GM12878 (cell line): ENCODE data around the gene TMEM266. TPM values are rescaled to one million over a fixed set of nuclear protein-coding genes. Genes with fewer than 3 reads are reported as not detected.

Source experiments
- ATAC-seq: fragments of 200-7000 bp; cut with Tn5 transposase; 3 replicates; pipeline ENCODE4 v1.9.1; 2020; ENCODE audit warnings: mild to moderate bottlenecking, moderate library complexity
- BruUV-seq: library from RNA; stranded (reverse); fragments of 400-500 nt; replicated peaks from 2 replicates; lab custom pipeline; 2021; lab: Mats Ljungman, UMichigan
- CTCF ChIA-PET: fragments of 300-600 bp; sonication (Branson Sonifier 250); formaldehyde crosslinking; extraction: SDS; loops from one replicate; lab custom pipeline; 2021; ENCODE audit warnings: inconsistent platforms; lab: Yijun Ruan, JAX
- POLR2A ChIA-PET: fragments of 350-600 bp; formaldehyde crosslinking; extraction: SDS; loops from one replicate; lab custom pipeline; 2021; ENCODE audit warnings: inconsistent platforms; lab: Charles Lee
- RAD21 ChIA-PET: fragments of 300-600 bp; sonication (Branson Sonifier 250); formaldehyde crosslinking; loops from one replicate; lab custom pipeline; 2023; ENCODE audit warnings: antibody characterized with exemption; ENCODE audit not compliant: unreplicated experiment; lab: Charles Lee
- SMC1A ChIA-PET: fragments of 300-600 bp; sonication (Branson Sonifier 250); formaldehyde crosslinking; loops from one replicate; lab custom pipeline; 2023; ENCODE audit not compliant: unreplicated experiment, uncharacterized antibody; lab: Charles Lee
- DNase-seq: peaks from one replicate; pipeline ENCODE4 v3.0.0-alpha.2; 2011; ENCODE audit warnings: low read depth, low spot score
- FAIRE-seq: peaks from 3 replicates; lab custom pipeline; 2011; peaks lifted over from hg19 to GRCh38; lab: Jason Lieb, UNC
- H2AFZ ChIP-seq: 2 replicates; pipeline ENCODE4 v1.6.0; 2011; ENCODE audit warnings: low read depth, low read length, control low read depth; ENCODE audit not compliant: control insufficient read depth
- H3K27ac ChIP-seq: 2 replicates; pipeline ENCODE4 v1.5.1; 2011; ENCODE audit warnings: control low read depth; ENCODE audit not compliant: control insufficient read depth, insufficient read depth
- H3K27me3 ChIP-seq, 2 experiments: replicated peaks in 1 of 2; 2 replicates each; pipeline versions ENCODE4 v1.6.0 to v1.6.1; 2011; ENCODE audit warnings: low read length in 1 of 2; ENCODE audit not compliant: control insufficient read depth in 2 of 2, insufficient read depth in 2 of 2
- H3K36me3 ChIP-seq, 2 experiments: 2 replicates each; pipeline ENCODE4 v1.5.1; 2011; ENCODE audit warnings: low read length in 1 of 2; ENCODE audit not compliant: control insufficient read depth in 2 of 2, insufficient read depth in 2 of 2
- H3K4me1 ChIP-seq: 2 replicates; pipeline ENCODE4 v1.6.1; 2011; ENCODE audit warnings: mild to moderate bottlenecking, low read length, moderate library complexity, mixed read lengths; ENCODE audit not compliant: control insufficient read depth, insufficient read depth
- H3K4me2 ChIP-seq: 2 replicates; pipeline ENCODE4 v1.6.0; 2011; ENCODE audit warnings: control low read depth; ENCODE audit not compliant: control insufficient read depth, insufficient read depth
- H3K4me3 ChIP-seq: fragments of 200-600 bp; sonication (generic); 2 replicates; pipeline ENCODE4 v1.5.1; 2016
- H3K79me2 ChIP-seq: 2 replicates; pipeline ENCODE4 v1.6.0; 2011; ENCODE audit warnings: low read length; ENCODE audit not compliant: control insufficient read depth, insufficient read depth
- H3K9ac ChIP-seq: 2 replicates; pipeline ENCODE4 v1.8.0; 2011; ENCODE audit warnings: low read length, control low read depth, mixed read lengths; ENCODE audit not compliant: control insufficient read depth, insufficient read depth
- H3K9me3 ChIP-seq: replicated peaks from 3 replicates; pipeline ENCODE4 v1.5.1; 2011; ENCODE audit warnings: mild to moderate bottlenecking, low read length; ENCODE audit not compliant: control insufficient read depth, insufficient read depth
- H4K20me1 ChIP-seq: 2 replicates; pipeline ENCODE4 v1.6.0; 2011; ENCODE audit not compliant: control insufficient read depth, insufficient read depth
- BRCA1 ChIP-seq: IDR thresholded peaks from 2 replicates; pipeline ENCODE4 v1.6.1; 2011; ENCODE audit warnings: low read depth, low read length, improper control_type of control experiment
- RAD21 ChIP-seq: IDR thresholded peaks from 2 replicates; pipeline ENCODE4 v1.6.1; 2011; ENCODE audit warnings: mild to moderate bottlenecking, low read depth, low read length, moderate library complexity; ENCODE audit not compliant: insufficient read depth
- SKIL ChIP-seq: fragments of 450-650 bp; IDR thresholded peaks from 2 replicates; pipeline ENCODE4 v1.6.1; 2017; ENCODE audit warnings: mild to moderate bottlenecking, low read depth, inconsistent platforms; ENCODE audit not compliant: poor library complexity, severe bottlenecking
- WGBS: methylation state at CpG from one replicate; pipeline ENCODE4 v1.1.6; 2016; ENCODE audit warnings: low lambda C conversion rate; ENCODE audit not compliant: insufficient replicate concordance, insufficient coverage; ENCODE audit errors: missing lambda C conversion rate; 5-methylcytosine and 5-hydroxymethylcytosine counted together
- in situ Hi-C: fragments of 300-500 bp; cut with MboI; formaldehyde crosslinking; loops from 9 replicates; pipeline ENCODE4 v1.14.3; 2018; ENCODE audit warnings: mixed read lengths
- intact Hi-C: fragments of 100-400 bp; cut with micrococcal nuclease; formaldehyde crosslinking; loops from one replicate; pipeline ENCODE4 v1.14.2; 2022; ENCODE audit not compliant: unreplicated experiment
- polyA plus RNA-seq, 11 experiments: library from polyadenylated mRNA; depleted of rRNA in 4 of 11; unstranded in 6 of 11; stranded (reverse) in 5 of 11; fragments of >200 nt; fragmentation: Nextera tagmentation in 4 of 11; fragmentation: Illumina TruSeq in 1 of 11; extraction: Ambion mirVana in 4 of 11; extraction: Trizol in 1 of 11; gene quantifications; 1 replicate in 1 of 11; 2 replicates in 10 of 11; pipeline versions ENCODE4 v1.2.1 to v1.2.3, GENCODE V29; 2011 to 2016; ENCODE audit warnings: inconsistent platforms in 2 of 11, missing spikeins in 2 of 11, low read depth in 1 of 11
- total RNA-seq, 4 experiments: library from RNA; depleted of rRNA in 3 of 4; stranded (reverse); fragments of >200 nt in 3 of 4; fragmentation: Illumina TruSeq in 1 of 4; extraction: Trizol in 1 of 4; gene quantifications; 2 replicates each; pipeline versions ENCODE4 v1.2.1 to v1.2.3, GENCODE V29; 2013 to 2021
- TF ChIP-seq, protein P1 (sequence below): fragments of 450-650 bp; IDR thresholded peaks from 2 replicates; pipeline ENCODE4 v1.6.1; 2017; ENCODE audit warnings: antibody characterized with exemption, mild to moderate bottlenecking, moderate library complexity

The TMEM266 gene
- total and polyA plus RNA-seq, 10 of the 15 experiments (the other 5 are each of a cell fraction or from before 2014, with no cell fraction given), result 0.11 to 0.70 (median 0.39) TPM

- TF ChIP-seq, protein P1, sequence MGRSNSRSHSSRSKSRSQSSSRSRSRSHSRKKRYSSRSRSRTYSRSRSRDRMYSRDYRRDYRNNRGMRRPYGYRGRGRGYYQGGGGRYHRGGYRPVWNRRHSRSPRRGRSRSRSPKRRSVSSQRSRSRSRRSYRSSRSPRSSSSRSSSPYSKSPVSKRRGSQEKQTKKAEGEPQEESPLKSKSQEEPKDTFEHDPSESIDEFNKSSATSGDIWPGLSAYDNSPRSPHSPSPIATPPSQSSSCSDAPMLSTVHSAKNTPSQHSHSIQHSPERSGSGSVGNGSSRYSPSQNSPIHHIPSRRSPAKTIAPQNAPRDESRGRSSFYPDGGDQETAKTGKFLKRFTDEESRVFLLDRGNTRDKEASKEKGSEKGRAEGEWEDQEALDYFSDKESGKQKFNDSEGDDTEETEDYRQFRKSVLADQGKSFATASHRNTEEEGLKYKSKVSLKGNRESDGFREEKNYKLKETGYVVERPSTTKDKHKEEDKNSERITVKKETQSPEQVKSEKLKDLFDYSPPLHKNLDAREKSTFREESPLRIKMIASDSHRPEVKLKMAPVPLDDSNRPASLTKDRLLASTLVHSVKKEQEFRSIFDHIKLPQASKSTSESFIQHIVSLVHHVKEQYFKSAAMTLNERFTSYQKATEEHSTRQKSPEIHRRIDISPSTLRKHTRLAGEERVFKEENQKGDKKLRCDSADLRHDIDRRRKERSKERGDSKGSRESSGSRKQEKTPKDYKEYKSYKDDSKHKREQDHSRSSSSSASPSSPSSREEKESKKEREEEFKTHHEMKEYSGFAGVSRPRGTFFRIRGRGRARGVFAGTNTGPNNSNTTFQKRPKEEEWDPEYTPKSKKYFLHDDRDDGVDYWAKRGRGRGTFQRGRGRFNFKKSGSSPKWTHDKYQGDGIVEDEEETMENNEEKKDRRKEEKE, result no peak
- TF ChIP-seq SKIL, result no peak
Observed at GRCh38 chr15:76163457-76164295, 103.9 kb downstream of the TMEM266 start (continued).

DNA sequence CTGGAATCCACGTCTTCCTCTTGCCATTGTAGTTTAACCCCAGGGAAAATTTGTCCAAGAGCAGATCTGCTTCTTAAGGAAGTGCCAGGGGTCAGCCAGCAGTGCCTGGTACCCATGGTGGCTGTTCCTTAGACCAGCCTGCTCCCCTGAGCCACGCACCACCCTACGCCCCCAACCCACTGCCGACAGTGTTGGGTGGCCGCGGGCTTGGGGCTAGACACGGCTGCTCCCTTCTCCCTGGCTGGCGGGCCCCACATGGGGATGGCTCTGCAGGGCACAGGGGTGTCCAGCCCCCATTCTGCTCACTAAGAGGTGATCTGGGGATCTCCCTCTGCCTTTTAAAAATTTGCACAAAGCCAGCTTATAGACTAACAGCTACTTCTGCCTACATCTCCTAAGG lies 104.8 kb downstream of the TMEM266 start:
- H4K20me1 ChIP-seq, result no peaks in the 10 kb centered on the region
- ChIA-PET SMC1A (no interaction called here), RAD21 (no interaction called here), CTCF (interaction anchor here (1.2 kb wide), 1 partner anchor 26 kb away, joined by 3 read pairs; no protein-coding TSS in a partner anchor), POLR2A (no interaction called here)
- WGBS, result 57% methylated on average over 8 of the region's 8 CpGs
- H3K27ac ChIP-seq, result no peak overlapping the region
- H3K4me1 ChIP-seq, result no peaks in the 10 kb centered on the region
- no peaks in the 10 kb centered on the region; a peak in 2 of 4 replicates for H3K27me3 ChIP-seq
- H3K79me2 ChIP-seq, result no peaks in the 10 kb centered on the region
- intact Hi-C loops (no loop called here), in situ Hi-C loops (no loop called here)
- H3K4me3 ChIP-seq, result no peak overlapping the region
- no peak for ATAC-seq
- H3K9me3 ChIP-seq, result no peaks in the 10 kb centered on the region
- H2AFZ ChIP-seq, result no peak overlapping the region
- H3K4me2 ChIP-seq, result no peak overlapping the region
- no peak for FAIRE-seq
- no peak for DNase-seq
- BruUV-seq, result no TSS peak
- H3K36me3 ChIP-seq, result no peaks in the 10 kb centered on the region
- TF ChIP-seq RAD21 (no peak), BRCA1 (no peak)
- TF ChIP-seq, all 136 proteins: peak for 0
- no peak overlapping the region for H3K9ac ChIP-seq
